PC-3 (cell line): ENCODE results near the gene RPTN. TPM values are rescaled to one million over a fixed set of nuclear protein-coding genes. Genes with fewer than 3 reads are reported as not detected.

Experiments used
- ATAC-seq: fragments of 200-7000 bp; cut with Tn5 transposase; 2 replicates; pipeline ENCODE4 v1.9.1; 2020; ENCODE audit warnings: mild to moderate bottlenecking, moderate library complexity
- BruUV-seq: library from RNA; stranded (reverse); fragments of 400-500 nt; replicated peaks from 2 replicates; lab custom pipeline; 2021; lab: Mats Ljungman, UMichigan
- CTCF ChIA-PET: fragments of 300-600 bp; sonication (Branson Sonifier 250); formaldehyde crosslinking; loops from one replicate; lab custom pipeline; 2022; ENCODE audit warnings: antibody characterized with exemption; lab: Charles Lee
- POLR2A ChIA-PET: fragments of 300-600 bp; sonication (Branson Sonifier 250); formaldehyde crosslinking; loops from one replicate; lab custom pipeline; 2022; ENCODE audit warnings: antibody characterized with exemption; ENCODE audit not compliant: unreplicated experiment; lab: Charles Lee
- DNase-seq: peaks from one replicate; pipeline ENCODE4 v3.0.0-alpha.2; 2015
- H2AFZ ChIP-seq: fragments of 300-600 bp; sonication (generic); 2 replicates; pipeline ENCODE4 v1.6.0; 2016; ENCODE audit warnings: antibody characterized with exemption, low read length
- H3F3A ChIP-seq: fragments of 300-600 bp; sonication (generic); one replicate; pipeline ENCODE4 v1.6.0; 2017; ENCODE audit warnings: antibody characterized with exemption, low read length, control low read depth, mild to moderate bottlenecking; ENCODE audit not compliant: unreplicated experiment
- H3K27ac ChIP-seq: fragments of 300-600 bp; sonication (generic); 2 replicates; pipeline ENCODE4 v1.5.1; 2016; ENCODE audit warnings: mild to moderate bottlenecking, low read length
- H3K27me3 ChIP-seq: fragments of 300-600 bp; sonication (generic); 2 replicates; pipeline ENCODE4 v1.6.1; 2016; ENCODE audit warnings: low read length, mixed read lengths
- H3K36me3 ChIP-seq: fragments of 300-600 bp; sonication (generic); 2 replicates; pipeline ENCODE4 v1.6.1; 2016; ENCODE audit warnings: low read depth, mixed run types, low read length, mixed read lengths
- H3K4me1 ChIP-seq: fragments of 300-600 bp; sonication (generic); 2 replicates; pipeline ENCODE4 v1.5.1; 2016; ENCODE audit warnings: low read length; ENCODE audit not compliant: insufficient read depth
- H3K4me2 ChIP-seq: fragments of 300-600 bp; sonication (generic); 2 replicates; pipeline ENCODE4 v1.6.0; 2016; ENCODE audit warnings: low read length
- H3K4me3 ChIP-seq: fragments of 300-600 bp; sonication (generic); 2 replicates; pipeline ENCODE4 v1.5.1; 2016; ENCODE audit warnings: mild to moderate bottlenecking, low read length, mixed read lengths
- H3K79me2 ChIP-seq: fragments of 300-600 bp; sonication (generic); 2 replicates; pipeline ENCODE4 v1.6.1; 2017; ENCODE audit warnings: low read length, mixed read lengths
- H3K9ac ChIP-seq: fragments of 300-600 bp; sonication (generic); 2 replicates; pipeline ENCODE4 v1.6.0; 2016; ENCODE audit warnings: mild to moderate bottlenecking, low read length
- H3K9me2 ChIP-seq: fragments of 300-600 bp; sonication (generic); replicated peaks from 2 replicates; pipeline ENCODE4 v1.6.1; 2016; ENCODE audit warnings: mixed run types, low read length, mixed read lengths
- H3K9me3 ChIP-seq: fragments of 300-600 bp; sonication (generic); 2 replicates; pipeline ENCODE4 v1.6.1; 2016; ENCODE audit warnings: low read length, mixed read lengths
- H4K20me1 ChIP-seq: fragments of 300-600 bp; sonication (generic); 2 replicates; pipeline ENCODE4 v1.6.1; 2016; ENCODE audit warnings: low read length, mixed read lengths
- EZH2 ChIP-seq: fragments of 300-600 bp; sonication (generic); IDR thresholded peaks from one replicate; pipeline ENCODE4 v1.6.1; 2017; ENCODE audit warnings: antibody characterized with exemption, mild to moderate bottlenecking, low read length; ENCODE audit not compliant: unreplicated experiment
- EZH2phosphoT487 ChIP-seq: fragments of 300-600 bp; sonication (generic); IDR thresholded peaks from 2 replicates; pipeline ENCODE4 v1.6.1; 2018; ENCODE audit warnings: mild to moderate bottlenecking, antibody characterized with exemption, low read length, borderline replicate concordance
- intact Hi-C: fragments of 100-400 bp; cut with micrococcal nuclease; formaldehyde crosslinking; loops from 2 replicates; pipeline ENCODE4 v1.9.0; 2023
- total RNA-seq: library from RNA; depleted of rRNA; stranded (reverse); fragments of >200 nt; gene quantifications from 2 replicates; pipeline ENCODE4 v1.2.3, GENCODE V29; 2014
- TF ChIP-seq, protein P1 (sequence below): fragments of 300-600 bp; sonication (generic); conservative IDR thresholded peaks from 2 replicates; pipeline ENCODE4 v1.5.1; 2017; ENCODE audit warnings: antibody characterized with exemption, low read depth, mild to moderate bottlenecking, low read length

RPTN gene
- total RNA-seq, 1 experiment from 2014 or later: not detected

GRCh38 chr1:152188673-152189591 is 29.9 kb upstream of the RPTN start:
- Histone ChIP-seq H3K79me2 (no peaks in the 10 kb centered on the region), H4K20me1 (no peaks in the 10 kb centered on the region), H3K4me2 (peak overlapping the region; percentile 82), H3K9me3 (no peaks in the 10 kb centered on the region), H3K36me3 (no peaks in the 10 kb centered on the region), H3K4me3 (peak overlapping the region; percentile 67), H2AFZ (peak overlapping the region; percentile 82), H3K4me1 (peaks cover 17% of the 10 kb centered on the region), H3K27me3 (no peaks in the 10 kb centered on the region), H3K27ac (no peak overlapping the region), H3F3A (no peaks in the 10 kb centered on the region), H3K9ac (peak overlapping the region; percentile 48), H3K9me2 (no peaks in the 10 kb centered on the region)
- intact Hi-C loops: no loop called here
- POLR2A ChIA-PET: no interaction called here
- TF ChIP-seq EZH2phosphoT487: no peak
- TF ChIP-seq, protein P1, sequence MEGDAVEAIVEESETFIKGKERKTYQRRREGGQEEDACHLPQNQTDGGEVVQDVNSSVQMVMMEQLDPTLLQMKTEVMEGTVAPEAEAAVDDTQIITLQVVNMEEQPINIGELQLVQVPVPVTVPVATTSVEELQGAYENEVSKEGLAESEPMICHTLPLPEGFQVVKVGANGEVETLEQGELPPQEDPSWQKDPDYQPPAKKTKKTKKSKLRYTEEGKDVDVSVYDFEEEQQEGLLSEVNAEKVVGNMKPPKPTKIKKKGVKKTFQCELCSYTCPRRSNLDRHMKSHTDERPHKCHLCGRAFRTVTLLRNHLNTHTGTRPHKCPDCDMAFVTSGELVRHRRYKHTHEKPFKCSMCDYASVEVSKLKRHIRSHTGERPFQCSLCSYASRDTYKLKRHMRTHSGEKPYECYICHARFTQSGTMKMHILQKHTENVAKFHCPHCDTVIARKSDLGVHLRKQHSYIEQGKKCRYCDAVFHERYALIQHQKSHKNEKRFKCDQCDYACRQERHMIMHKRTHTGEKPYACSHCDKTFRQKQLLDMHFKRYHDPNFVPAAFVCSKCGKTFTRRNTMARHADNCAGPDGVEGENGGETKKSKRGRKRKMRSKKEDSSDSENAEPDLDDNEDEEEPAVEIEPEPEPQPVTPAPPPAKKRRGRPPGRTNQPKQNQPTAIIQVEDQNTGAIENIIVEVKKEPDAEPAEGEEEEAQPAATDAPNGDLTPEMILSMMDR: peak; percentile 97
- ATAC-seq (peak; percentile 56), DNase-seq (peak; percentile 78)
- BruUV-seq: TSS peak; percentile 74
- CTCF ChIA-PET: interaction anchor here (1.0 to 1.2 kb wide), 3 partner anchors 79 to 269 kb away, joined by 3 to 5 read pairs (median 4); no protein-coding TSS in a partner anchor

- Histone ChIP-seq H3K4me1 (peaks cover 28% of the 10 kb centered on the region), H3K27me3 (no peaks in the 10 kb centered on the region), H3K36me3 (no peaks in the 10 kb centered on the region), H3K9ac (no peak overlapping the region), H3K9me2 (no peaks in the 10 kb centered on the region), H3K9me3 (no peaks in the 10 kb centered on the region), H2AFZ (no peak overlapping the region), H3K4me3 (no peak overlapping the region), H4K20me1 (no peaks in the 10 kb centered on the region), H3K27ac (no peak overlapping the region), H3K4me2 (no peak overlapping the region), H3K79me2 (no peaks in the 10 kb centered on the region), H3F3A (no peaks in the 10 kb centered on the region)
- ChIA-PET CTCF (interaction anchor here (0.6 to 1.6 kb wide), 3 partner anchors 35 to 272 kb away, joined by 3 to 13 read pairs (median 5); no protein-coding TSS in a partner anchor), POLR2A (no interaction called here)
- intact Hi-C loops: no loop called here
- no TSS peak for BruUV-seq
- TF ChIP-seq, protein P1: no peak
- no peak for TF ChIP-seq EZH2phosphoT487
- no peak for TF ChIP-seq EZH2
- DNase-seq (peak; percentile 47), ATAC-seq (no peak)
These were observed 27.7 kb upstream of the RPTN start for GRCh38 chr1:152186556-152187285.
